ENCODE data around the gene SOX9. TPM values are rescaled to one million over a fixed set of nuclear protein-coding genes. Genes with fewer than 3 reads are reported as not detected.

SOX9 gene
- total RNA-seq, 2 donors from 2014 or later, result 7.0 to 20.6 TPM

- DNase-seq (ENCODE audit: low spot score), result peak; percentile 40
- Histone ChIP-seq H3K27ac (no peak overlapping the region), H3K4me1 (peaks cover 0 to 5% of the 10 kb centered on the region in 2 donors), H3K27me3 (no peaks in the 10 kb centered on the region), H3K4me3 (no peak overlapping the region), H3K9me3 (no peaks in the 10 kb centered on the region), H3K36me3 (no peaks in the 10 kb centered on the region)
- no peak for TF ChIP-seq CTCF (IDR thresholded peaks at IDR 0.05)
Measured at GRCh38 chr17:72079700-72080099, 41.1 kb upstream of the SOX9 start.

- Histone ChIP-seq H3K27me3 (no peaks in the 10 kb centered on the region), H3K27ac (no peak overlapping the region), H3K4me3 (no peak overlapping the region), H3K36me3 (no peaks in the 10 kb centered on the region), H3K4me1 (no peaks in the 10 kb centered on the region), H3K9me3 (no peaks in the 10 kb centered on the region)
- no peak for DNase-seq (ENCODE audit: low spot score)
- no peak for TF ChIP-seq CTCF (IDR thresholded peaks at IDR 0.05)
Measured at GRCh38 chr17:72087876-72088275, 32.9 kb upstream of the SOX9 start.

- H3K27ac ChIP-seq, result no peak overlapping the region
- no peaks in the 10 kb centered on the region for H3K4me1 ChIP-seq
- TF ChIP-seq CTCF (IDR thresholded peaks at IDR 0.05), result no peak
Measured at GRCh38 chr17:72089453-72089987, 31.3 kb upstream of the SOX9 start.

GRCh38 chr17:72090108-72090507, 30.7 kb upstream of the SOX9 start:
- peak; percentile 59 for DNase-seq (ENCODE audit: low spot score)
- no peak for TF ChIP-seq CTCF (IDR thresholded peaks at IDR 0.05)
- H3K9me3 ChIP-seq, result no peaks in the 10 kb centered on the region
- no peaks in the 10 kb centered on the region for H3K36me3 ChIP-seq
- H3K4me1 ChIP-seq, result no peaks in the 10 kb centered on the region
- H3K27ac ChIP-seq, result no peak overlapping the region
- H3K4me3 ChIP-seq, result no peak overlapping the region
- H3K27me3 ChIP-seq, result no peaks in the 10 kb centered on the region

More at GRCh38 chr17:72089453-72089987, 31.3 kb upstream of the SOX9 start:
- DNase-seq (ENCODE audit: low spot score), result peak; percentile 46
- H3K36me3 ChIP-seq, result no peaks in the 10 kb centered on the region
- no peaks in the 10 kb centered on the region for H3K9me3 ChIP-seq
- H3K27me3 ChIP-seq, result no peaks in the 10 kb centered on the region
- H3K4me3 ChIP-seq, result no peak overlapping the region

- DNase-seq (ENCODE audit: low spot score), result peak; percentile 9
- no peaks in the 10 kb centered on the region for H3K27me3 ChIP-seq
- no peak overlapping the region for H3K27ac ChIP-seq
- no peak for TF ChIP-seq CTCF (IDR thresholded peaks at IDR 0.05)
- H3K4me1 ChIP-seq, result no peaks in the 10 kb centered on the region
- H3K9me3 ChIP-seq, result no peaks in the 10 kb centered on the region
- no peak overlapping the region for H3K4me3 ChIP-seq
- H3K36me3 ChIP-seq, result no peaks in the 10 kb centered on the region
Measured at GRCh38 chr17:72092710-72093322, 28.0 kb upstream of the SOX9 start.

GRCh38 chr17:72093707-72094106, 27.1 kb upstream of the SOX9 start:
- DNase-seq (ENCODE audit: low spot score), result peak; percentile 28
- H3K27ac ChIP-seq, result no peak overlapping the region
- no peaks in the 10 kb centered on the region for H3K36me3 ChIP-seq
- H3K4me1 ChIP-seq, result no peaks in the 10 kb centered on the region
- H3K4me3 ChIP-seq, result no peak overlapping the region
- H3K9me3 ChIP-seq, result no peaks in the 10 kb centered on the region
- no peaks in the 10 kb centered on the region for H3K27me3 ChIP-seq
- TF ChIP-seq CTCF (IDR thresholded peaks at IDR 0.05), result no peak

Data from right atrium auricular region (tissue), 2 donors.